OCI-LY3 (cell line): ENCODE data around the gene WBP2.

ENCODE experiments used
- H2AFZ ChIP-seq: fragments of 200-600, 300-600 bp; shearing (Covaris generic); 2 replicates; pipeline ENCODE4 v1.6.0; 2014; ENCODE audit warnings: antibody characterized with exemption, low read depth, low read length
- H3K27ac ChIP-seq: fragments of 200-600, 300-600 bp; sonication (generic); 2 replicates; pipeline ENCODE4 v1.5.1; 2014; ENCODE audit warnings: mild to moderate bottlenecking, low read length, moderate library complexity, mixed read lengths
- H3K27me3 ChIP-seq: fragments of 200-600, 300-600 bp; sonication (generic); 2 replicates; pipeline ENCODE4 v1.6.1; 2014; ENCODE audit warnings: low read depth, low read length, mixed read lengths
- H3K36me3 ChIP-seq: fragments of 200-600, 300-600 bp; sonication (generic); replicated peaks from 2 replicates; pipeline ENCODE3; 2014; ENCODE audit warnings: low read depth, low read length, mixed read lengths
- H3K4me1 ChIP-seq: fragments of 300-600, 200-600 bp; sonication (generic); 2 replicates; pipeline ENCODE4 v1.6.1; 2014; ENCODE audit warnings: low read length, mixed read lengths
- H3K4me2 ChIP-seq: fragments of 200-600, 300-600 bp; sonication (generic); 2 replicates; pipeline ENCODE4 v1.6.1; 2014; ENCODE audit warnings: low read length, mixed read lengths
- H3K4me3 ChIP-seq: fragments of 300-600, 200-600 bp; sonication (generic); 2 replicates; pipeline ENCODE4 v1.5.1; 2014; ENCODE audit warnings: antibody characterized with exemption, mild to moderate bottlenecking, low read length, moderate library complexity
- H3K79me2 ChIP-seq: fragments of 300-600, 200-600 bp; shearing (Covaris generic); 2 replicates; pipeline ENCODE4 v1.6.1; 2014; ENCODE audit warnings: mild to moderate bottlenecking, low read length, mixed read lengths
- H3K9ac ChIP-seq: fragments of 300-600, 200-600 bp; shearing (Covaris generic); 2 replicates; pipeline ENCODE4 v1.6.0; 2014; ENCODE audit warnings: mild to moderate bottlenecking, low read length, moderate library complexity
- H3K9me3 ChIP-seq: fragments of 200-600, 300-600 bp; shearing (Covaris generic); 2 replicates; pipeline ENCODE4 v1.6.1; 2014; ENCODE audit warnings: low read length, mixed read lengths; ENCODE audit not compliant: insufficient read depth
- H4K20me1 ChIP-seq: fragments of 200-600, 300-600 bp; sonication (generic); 2 replicates; pipeline ENCODE4 v1.6.1; 2016; ENCODE audit warnings: low read length, mixed read lengths; ENCODE audit not compliant: insufficient read depth
- CTCF ChIP-seq: fragments of 200-600, 300-600 bp; sonication (generic); IDR thresholded peaks from 2 replicates; pipeline ENCODE4 v1.5.1; 2014; ENCODE audit warnings: antibody characterized with exemption, low read length, low read depth
- EZH2phosphoT487 ChIP-seq: fragments of 200-600 bp; shearing (Covaris generic); IDR thresholded peaks from 2 replicates; pipeline ENCODE4 v1.6.1; 2018; ENCODE audit warnings: antibody characterized with exemption, mixed run types, low read depth

The WBP2 gene

GRCh38 chr17:75816693-75817092 lies 38.4 kb downstream of the WBP2 start:
- no peak overlapping the region for H3K27ac ChIP-seq
- no peaks in the 10 kb centered on the region for H4K20me1 ChIP-seq
- H3K79me2 ChIP-seq: no peaks in the 10 kb centered on the region
- no peak overlapping the region for H3K4me3 ChIP-seq
- H3K4me2 ChIP-seq: no peak overlapping the region
- no peaks in the 10 kb centered on the region for H3K27me3 ChIP-seq
- H3K9me3 ChIP-seq: no peaks in the 10 kb centered on the region
- peaks cover 39% of the 10 kb centered on the region for H3K36me3 ChIP-seq
- H3K9ac ChIP-seq: no peak overlapping the region
- H3K4me1 ChIP-seq: no peaks in the 10 kb centered on the region
- no peak for TF ChIP-seq EZH2phosphoT487
- TF ChIP-seq CTCF: no peak
- no peak overlapping the region for H2AFZ ChIP-seq

GRCh38 chr17:75815399-75815798 lies 39.7 kb downstream of the WBP2 start:
- no peak overlapping the region for H3K4me2 ChIP-seq
- no peak overlapping the region for H2AFZ ChIP-seq
- no peaks in the 10 kb centered on the region for H3K27me3 ChIP-seq
- no peak overlapping the region for H3K9ac ChIP-seq
- no peaks in the 10 kb centered on the region for H3K4me1 ChIP-seq
- peaks cover 33% of the 10 kb centered on the region for H3K36me3 ChIP-seq
- no peaks in the 10 kb centered on the region for H3K79me2 ChIP-seq
- H3K9me3 ChIP-seq: no peaks in the 10 kb centered on the region
- no peaks in the 10 kb centered on the region for H4K20me1 ChIP-seq
- no peak for TF ChIP-seq CTCF
- TF ChIP-seq EZH2phosphoT487: no peak
- H3K27ac ChIP-seq: no peak overlapping the region
- no peak overlapping the region for H3K4me3 ChIP-seq

DNA sequence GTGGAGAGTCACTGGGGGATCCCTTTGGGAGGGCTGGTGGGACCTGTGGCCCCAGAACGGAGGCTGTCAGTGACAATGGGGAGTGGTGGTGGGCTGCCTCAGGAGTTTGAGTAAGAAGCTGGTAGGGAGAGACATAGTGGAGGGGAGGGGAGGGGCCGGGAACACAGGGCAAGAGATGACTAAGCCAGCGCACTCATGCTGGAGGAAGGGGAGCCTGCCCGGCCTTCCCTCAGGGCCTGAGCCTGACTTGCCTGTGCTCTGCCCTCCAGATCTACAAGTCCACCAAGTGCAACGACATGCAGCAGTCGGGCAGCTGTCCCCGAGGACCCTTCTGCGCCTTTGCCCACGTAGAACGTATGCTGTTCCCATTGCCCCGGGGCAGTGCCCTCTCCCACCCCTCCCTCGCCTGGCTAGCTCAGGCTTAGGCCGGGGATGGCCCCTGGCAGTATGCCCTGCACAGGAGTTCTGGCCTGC lies 40.2 kb downstream of the WBP2 start:
- no peak overlapping the region for H3K4me2 ChIP-seq
- no peaks in the 10 kb centered on the region for H3K9me3 ChIP-seq
- no peak overlapping the region for H3K27ac ChIP-seq
- no peaks in the 10 kb centered on the region for H3K79me2 ChIP-seq
- H3K27me3 ChIP-seq: no peaks in the 10 kb centered on the region
- no peak overlapping the region for H2AFZ ChIP-seq
- no peak overlapping the region for H3K9ac ChIP-seq
- no peak overlapping the region for H3K4me3 ChIP-seq
- peaks cover 30% of the 10 kb centered on the region for H3K36me3 ChIP-seq
- no peaks in the 10 kb centered on the region for H3K4me1 ChIP-seq
- H4K20me1 ChIP-seq: no peaks in the 10 kb centered on the region
- TF ChIP-seq EZH2phosphoT487: no peak
- no peak for TF ChIP-seq CTCF

DNA sequence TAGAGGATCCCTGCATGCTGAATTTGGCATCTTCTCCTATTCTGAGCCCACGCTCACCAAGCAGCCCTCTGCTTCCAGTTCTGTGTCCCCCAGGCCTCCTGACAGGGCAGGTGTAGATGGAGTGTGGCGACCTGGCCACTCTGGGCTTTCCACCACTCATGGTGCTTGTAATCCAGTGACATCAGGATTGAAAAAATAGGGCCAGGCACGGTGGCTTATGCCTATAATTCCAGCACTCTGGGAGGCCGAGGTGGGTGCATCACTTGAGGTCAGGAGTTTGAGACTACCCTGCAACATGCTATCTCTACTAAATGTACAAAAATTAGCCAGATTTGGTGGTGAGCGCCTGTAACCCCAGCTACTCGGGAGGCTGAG lies 41.1 kb downstream of the WBP2 start:
- no peak overlapping the region for H3K27ac ChIP-seq
- no peak overlapping the region for H3K4me3 ChIP-seq
- no peak overlapping the region for H3K4me2 ChIP-seq
- TF ChIP-seq CTCF: no peak
- no peak for TF ChIP-seq EZH2phosphoT487
- H4K20me1 ChIP-seq: no peaks in the 10 kb centered on the region
- H3K36me3 ChIP-seq: peaks cover 28% of the 10 kb centered on the region
- no peaks in the 10 kb centered on the region for H3K79me2 ChIP-seq
- H2AFZ ChIP-seq: no peak overlapping the region
- H3K27me3 ChIP-seq: no peaks in the 10 kb centered on the region
- H3K4me1 ChIP-seq: no peaks in the 10 kb centered on the region
- no peaks in the 10 kb centered on the region for H3K9me3 ChIP-seq
- H3K9ac ChIP-seq: no peak overlapping the region
